Sigmoid colon (tissue), 7 donors: ENCODE data around the gene SEMA3B. TPM values are rescaled to one million over a fixed set of nuclear protein-coding genes. Genes with fewer than 3 reads are reported as not detected.
A peak's percentile ranks its signal among the peaks of the same experiment; 100 is the strongest.

Experiments used
- DNase-seq: peaks from one replicate; pipeline ENCODE4 v3.0.0-alpha.2; 2019
- H3K27ac ChIP-seq, 4 donors: fragments of 200-600 bp; sonication (generic); one replicate each; pipeline ENCODE4 v1.5.1; 2016 to 2019; ENCODE audit warnings: mild to moderate bottlenecking in 1 of 4
- H3K27me3 ChIP-seq, 3 donors: fragments of 200-600 bp; sonication (generic); one replicate each; pipeline ENCODE4 v1.5.1; 2019; ENCODE audit warnings: mild to moderate bottlenecking in 1 of 3
- H3K36me3 ChIP-seq, 4 donors: fragments of 200-600 bp; sonication (generic); one replicate each; pipeline ENCODE4 v1.5.1; 2016 to 2019
- H3K4me1 ChIP-seq, 4 donors: fragments of 200-600 bp; sonication (generic); one replicate each; pipeline ENCODE4 v1.5.1; 2017 to 2019
- H3K4me3 ChIP-seq, 4 donors: fragments of 200-600 bp; sonication (generic); one replicate each; pipeline ENCODE4 v1.5.1; 2017 to 2019; ENCODE audit warnings: mild to moderate bottlenecking in 2 of 4, moderate library complexity in 1 of 4
- H3K9me3 ChIP-seq, 4 donors: fragments of 200-600 bp in 3 of 4; sonication (generic) in 3 of 4; one replicate each; pipeline versions ENCODE4 v1.5.1 to v1.6.1; 2013 to 2019
- EP300 ChIP-seq, 4 donors: sonication (generic); formaldehyde crosslinking; IDR thresholded peaks; one replicate each; pipeline ENCODE4 v1.6.1; 2017; ENCODE audit warnings: antibody characterized with exemption in 4 of 4
- POLR2A ChIP-seq, 2 donors: fragments of 450-650 bp; IDR thresholded peaks; one replicate each; pipeline ENCODE4 v1.6.1; 2016; ENCODE audit warnings: antibody characterized with exemption in 2 of 2, mild to moderate bottlenecking in 2 of 2, moderate library complexity in 2 of 2
- POLR2AphosphoS5 ChIP-seq, 4 donors: sonication (generic); formaldehyde crosslinking; IDR thresholded peaks; one replicate each; pipeline ENCODE4 v1.6.1; 2017; ENCODE audit warnings: antibody characterized with exemption in 4 of 4
- WGBS, 2 donors: extraction: QIAGEN DNeasy Blood & Tissue Kit; methylation state at CpG; one replicate each; pipeline ENCODE4 v1.1.7; 2013; 5-methylcytosine and 5-hydroxymethylcytosine counted together
- intact Hi-C: fragments of 100-400 bp; cut with DNase I; formaldehyde crosslinking; loops from one replicate; pipeline ENCODE4 v1.15.1; 2023
- polyA plus RNA-seq, 3 donors: library from polyadenylated mRNA; stranded (reverse); fragments of 200-250 nt; gene quantifications; one replicate each; pipeline ENCODE4 v1.2.3, GENCODE V29; 2013
- total RNA-seq, 4 donors: library from RNA; depleted of rRNA; stranded (reverse); fragments of >200 nt; gene quantifications; one replicate each; pipeline ENCODE4 v1.1.0, GENCODE V29; 2016
- TF ChIP-seq, protein P1 (sequence below), 4 experiments: fragments of 450-650 bp in 3 of 4; fragments of 200-600 bp in 1 of 4; IDR thresholded peaks; one replicate each; pipeline ENCODE4 v1.5.1; 2016 to 2019; ENCODE audit warnings: antibody characterized with exemption in 4 of 4, mild to moderate bottlenecking in 3 of 4, moderate library complexity in 2 of 4
- donor health status: healthy with polysubstance abuse.
- donor health status: Bipolar disorder and iron deficiency.
- donor health status: healthy.

The SEMA3B gene
- total and polyA plus RNA-seq, 7 donors, result 7.9 to 54.6 (median 24.6) TPM

DNA sequence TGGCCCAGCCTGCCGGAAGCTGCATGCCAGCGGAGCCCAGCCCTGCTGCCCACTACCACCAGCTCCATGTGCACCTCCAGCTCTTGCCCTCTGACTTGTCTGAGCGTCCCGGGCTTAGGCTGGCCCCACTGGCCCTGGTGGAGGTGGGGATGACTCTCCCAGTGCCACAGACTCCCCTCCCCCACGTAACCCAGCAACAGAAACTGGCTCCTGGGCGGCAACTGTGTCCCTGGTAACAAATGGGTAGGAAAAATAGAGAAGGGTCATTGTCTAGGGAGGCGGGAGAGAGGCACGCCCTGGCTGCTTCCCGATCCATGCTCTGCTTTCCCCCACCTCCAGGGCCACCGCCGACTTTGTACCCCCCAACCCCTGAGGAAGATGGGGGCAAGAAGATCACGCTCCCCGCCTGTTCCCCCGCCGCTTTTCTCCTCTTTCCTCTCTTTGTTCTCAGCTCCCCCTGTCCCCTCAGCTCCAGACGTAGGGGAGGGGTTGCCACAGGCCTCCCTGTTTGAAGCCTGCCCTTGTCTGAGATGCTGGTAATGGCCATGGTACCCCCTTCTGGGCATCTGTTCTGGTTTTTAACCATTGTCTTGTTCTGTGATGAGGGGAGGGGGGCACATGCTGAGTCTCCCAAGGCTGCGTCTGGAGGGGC, 10.8 kb upstream of the SEMA3B start:
- no peaks in the 10 kb centered on the region for H3K27me3 ChIP-seq
- no peak for TF ChIP-seq POLR2A (IDR thresholded peaks at IDR 0.05)
- no peak for TF ChIP-seq POLR2AphosphoS5 (IDR thresholded peaks at IDR 0.05)
- no peak for TF ChIP-seq EP300 (IDR thresholded peaks at IDR 0.05)
- TF ChIP-seq, protein P1, sequence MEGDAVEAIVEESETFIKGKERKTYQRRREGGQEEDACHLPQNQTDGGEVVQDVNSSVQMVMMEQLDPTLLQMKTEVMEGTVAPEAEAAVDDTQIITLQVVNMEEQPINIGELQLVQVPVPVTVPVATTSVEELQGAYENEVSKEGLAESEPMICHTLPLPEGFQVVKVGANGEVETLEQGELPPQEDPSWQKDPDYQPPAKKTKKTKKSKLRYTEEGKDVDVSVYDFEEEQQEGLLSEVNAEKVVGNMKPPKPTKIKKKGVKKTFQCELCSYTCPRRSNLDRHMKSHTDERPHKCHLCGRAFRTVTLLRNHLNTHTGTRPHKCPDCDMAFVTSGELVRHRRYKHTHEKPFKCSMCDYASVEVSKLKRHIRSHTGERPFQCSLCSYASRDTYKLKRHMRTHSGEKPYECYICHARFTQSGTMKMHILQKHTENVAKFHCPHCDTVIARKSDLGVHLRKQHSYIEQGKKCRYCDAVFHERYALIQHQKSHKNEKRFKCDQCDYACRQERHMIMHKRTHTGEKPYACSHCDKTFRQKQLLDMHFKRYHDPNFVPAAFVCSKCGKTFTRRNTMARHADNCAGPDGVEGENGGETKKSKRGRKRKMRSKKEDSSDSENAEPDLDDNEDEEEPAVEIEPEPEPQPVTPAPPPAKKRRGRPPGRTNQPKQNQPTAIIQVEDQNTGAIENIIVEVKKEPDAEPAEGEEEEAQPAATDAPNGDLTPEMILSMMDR (IDR thresholded peaks at IDR 0.05), result no peak
- DNase-seq, result no peak
- H3K9me3 ChIP-seq, result no peaks in the 10 kb centered on the region
- intact Hi-C loops, result no loop called here
- WGBS, 2 donors, result 90% methylated on average over 17 of the region's 17 CpGs
- no peak overlapping the region for H3K4me3 ChIP-seq
- peaks cover 4 to 39% (median 26%) of the 10 kb centered on the region in 4 donors for H3K4me1 ChIP-seq
- peaks cover 21 to 63% (median 35%) of the 10 kb centered on the region in 4 donors for H3K36me3 ChIP-seq
- H3K27ac ChIP-seq, result peak overlapping the region; percentile 93 to 99 (median 99)

DNA sequence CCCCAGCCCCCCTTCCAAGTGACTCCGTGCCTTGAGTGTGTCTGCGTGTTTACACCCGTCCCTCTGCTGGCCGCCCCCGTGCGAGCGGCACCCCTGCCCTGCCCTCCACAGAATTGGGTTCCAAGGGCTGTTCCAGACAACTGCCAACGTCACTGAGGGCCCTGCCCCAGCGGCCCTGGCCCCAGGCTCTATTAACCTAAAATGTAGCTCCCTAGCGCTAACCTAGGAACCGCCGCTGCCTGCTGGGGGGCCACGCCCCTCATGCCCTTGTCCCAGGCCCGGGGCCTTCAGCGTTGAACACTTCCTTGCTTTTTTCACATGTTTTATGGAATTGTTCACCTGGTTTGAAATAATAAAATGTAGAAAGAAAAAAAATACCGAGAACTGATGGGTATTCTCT, 10.0 kb upstream of the SEMA3B start:
- intact Hi-C loops, result no loop called here
- no peak for DNase-seq
- 75 to 81% methylated on average over 16 of the region's 16 CpGs for WGBS, 2 donors

DNA sequence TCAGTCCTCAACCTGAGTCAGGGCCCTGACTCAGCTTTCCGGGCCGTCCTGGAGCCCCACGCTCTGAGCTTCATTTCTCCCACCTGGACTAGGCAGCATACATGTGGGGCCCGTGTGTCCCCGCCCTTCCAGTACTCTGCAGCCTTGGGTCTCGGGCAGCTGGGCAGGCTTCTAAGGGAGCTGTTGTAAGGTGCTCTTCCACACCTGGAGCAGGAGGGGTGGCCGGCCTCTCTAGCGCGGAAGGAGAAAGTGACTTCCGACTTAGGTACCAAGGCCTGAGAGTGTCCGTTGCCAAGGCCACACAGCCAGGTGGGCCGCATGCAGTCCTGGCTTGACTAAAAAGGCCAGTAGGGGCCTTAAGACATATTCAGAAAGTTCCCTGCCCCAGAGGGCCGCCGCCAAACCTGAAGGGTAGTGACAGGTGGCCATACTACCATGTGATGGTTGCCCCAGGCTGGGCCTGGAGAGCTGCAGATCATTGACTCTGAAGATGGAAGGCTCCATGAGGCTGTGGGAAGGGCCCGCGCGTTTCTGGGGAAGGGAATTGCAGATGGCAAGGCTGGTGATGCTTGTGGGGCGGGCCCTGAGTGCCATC, 9.4 kb upstream of the SEMA3B start:
- peak; percentile 74 for DNase-seq
- 58 to 61% methylated on average over 18 of the region's 18 CpGs for WGBS, 2 donors
- intact Hi-C loops, result loop anchor here (1.0 to 5.0 kb wide), 2 partner anchors 14 to 68 kb away; partner anchors contain the start of gene TUSC2
- H3K27me3 ChIP-seq, result no peaks in the 10 kb centered on the region
- no peaks in the 10 kb centered on the region for H3K9me3 ChIP-seq
- H3K4me3 ChIP-seq, result peak overlapping the region in 3 of 4 donors; percentile 53 to 73 (median 72)
- TF ChIP-seq POLR2AphosphoS5 (IDR thresholded peaks at IDR 0.05) (no peak), POLR2A (IDR thresholded peaks at IDR 0.05) (no peak), EP300 (IDR thresholded peaks at IDR 0.05) (no peak)
- TF ChIP-seq, protein P1 (IDR thresholded peaks at IDR 0.05), result no peak
- H3K36me3 ChIP-seq, result peaks cover 20 to 50% (median 31%) of the 10 kb centered on the region in 4 donors
- H3K27ac ChIP-seq, result peak overlapping the region; percentile 93 to 99 (median 99)
- peaks cover 4 to 52% (median 33%) of the 10 kb centered on the region in 4 donors for H3K4me1 ChIP-seq

More for the DNA sequence above, 10.0 kb upstream of the SEMA3B start:
- H3K4me1 ChIP-seq, result peaks cover 4 to 46% (median 29%) of the 10 kb centered on the region in 4 donors
- H3K27ac ChIP-seq, result peak overlapping the region; percentile 93 to 99 (median 99)
- peaks cover 20 to 54% (median 34%) of the 10 kb centered on the region in 4 donors for H3K36me3 ChIP-seq
- TF ChIP-seq POLR2AphosphoS5 (IDR thresholded peaks at IDR 0.05), result peak in 1 of 4 donors; percentile 5
- TF ChIP-seq POLR2A (IDR thresholded peaks at IDR 0.05), result no peak
- no peaks in the 10 kb centered on the region for H3K9me3 ChIP-seq
- no peaks in the 10 kb centered on the region for H3K27me3 ChIP-seq
- H3K4me3 ChIP-seq, result no peak overlapping the region

DNA sequence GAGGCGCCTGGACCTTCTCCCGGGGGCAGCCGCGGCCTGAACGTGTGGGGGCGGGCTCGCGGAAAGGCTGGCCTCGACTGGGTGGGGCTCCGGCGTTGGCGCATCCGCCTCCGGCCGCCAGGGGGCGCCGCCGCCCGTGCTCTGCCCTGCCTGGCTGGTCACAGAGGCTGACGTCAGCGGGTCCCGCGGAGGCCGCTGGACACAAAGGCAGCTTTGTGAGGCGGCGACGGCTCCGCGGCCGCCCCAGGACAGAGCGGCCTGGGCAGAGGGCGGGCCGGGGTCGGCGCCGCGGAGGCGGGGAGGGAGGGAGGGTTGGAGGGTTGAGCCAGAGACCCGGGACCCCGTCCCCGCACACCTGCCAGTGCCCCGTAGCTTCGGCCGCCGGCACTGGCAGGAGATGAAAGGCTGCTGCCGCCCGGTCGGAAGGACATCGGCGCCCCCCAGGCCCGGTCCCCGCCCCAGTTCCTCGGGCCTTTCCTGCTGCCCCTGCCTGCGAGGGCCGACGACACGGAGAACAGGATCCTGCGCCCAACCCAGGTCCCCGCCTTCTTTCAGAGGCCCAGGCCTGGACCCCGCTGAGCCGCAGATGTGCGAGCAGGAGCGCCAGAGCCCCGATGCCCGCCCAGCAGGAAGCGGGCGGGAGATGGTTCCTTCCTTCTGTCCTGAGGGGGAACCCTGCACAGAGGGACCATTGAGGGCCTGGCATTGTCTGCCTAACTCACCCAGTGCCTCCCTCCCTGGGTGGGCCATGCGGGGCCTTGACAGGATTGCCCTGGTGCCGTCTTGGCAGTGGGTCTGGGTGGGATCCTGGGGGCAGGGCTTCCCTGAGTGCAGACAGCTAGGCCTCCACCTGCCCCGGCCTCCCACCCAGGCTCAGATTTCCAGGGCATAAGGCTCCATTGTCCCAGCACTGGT, 8.7 kb upstream of the SEMA3B start:
- Histone ChIP-seq H3K9me3 (no peaks in the 10 kb centered on the region), H3K27me3 (no peaks in the 10 kb centered on the region), H3K4me3 (peak overlapping the region; percentile 53 to 73 (median 67)), H3K4me1 (peaks cover 4 to 52% (median 39%) of the 10 kb centered on the region in 4 donors), H3K36me3 (peaks cover 20 to 42% (median 25%) of the 10 kb centered on the region in 4 donors), H3K27ac (peak overlapping the region; percentile 93 to 99 (median 99))
- 1 to 2% methylated on average over 70 of the region's 70 CpGs for WGBS, 2 donors
- intact Hi-C loops, result loop anchor here (1.0 to 5.0 kb wide), 2 partner anchors 13 to 67 kb away; partner anchors contain the start of gene TUSC2
- TF ChIP-seq POLR2A (IDR thresholded peaks at IDR 0.05) (peak in 1 of 2 donors; percentile 30), POLR2AphosphoS5 (IDR thresholded peaks at IDR 0.05) (peak; percentile 74 to 90 (median 84)), EP300 (IDR thresholded peaks at IDR 0.05) (no peak)
- TF ChIP-seq, protein P1 (IDR thresholded peaks at IDR 0.05), result peak; percentile 92 to 99 (median 96)
- DNase-seq, result peak; percentile 97
